LNCAP (cell line): ENCODE data around the gene CKS1B.

Source experiments
- CTCF ChIP-seq: fragments of 450-650 bp; IDR thresholded peaks from 2 replicates; pipeline ENCODE4 v1.5.1; 2017; ENCODE audit warnings: mild to moderate bottlenecking

CKS1B gene

GRCh38 chr1:155022927-155023236 is 48.4 kb downstream of the CKS1B start:
- no peak for TF ChIP-seq CTCF

- no peak for TF ChIP-seq CTCF
Observed at GRCh38 chr1:155023627-155024026, 49.1 kb downstream of the CKS1B start.

GRCh38 chr1:155024315-155024714 is 49.8 kb downstream of the CKS1B start:
- no peak for TF ChIP-seq CTCF

GRCh38 chr1:155026154-155026553 is 51.7 kb downstream of the CKS1B start:
- TF ChIP-seq CTCF: no peak

GRCh38 chr1:155026588-155026987 is 52.1 kb downstream of the CKS1B start:
- no peak for TF ChIP-seq CTCF
